Measurements from ENCODE around the gene GNAO1. TPM values are rescaled to one million over a fixed set of nuclear protein-coding genes. Genes with fewer than 3 reads are reported as not detected.

Gene GNAO1
- total and polyA plus RNA-seq, 9 donors, result 0.72 to 5.6 (median 2.7) TPM

DNA sequence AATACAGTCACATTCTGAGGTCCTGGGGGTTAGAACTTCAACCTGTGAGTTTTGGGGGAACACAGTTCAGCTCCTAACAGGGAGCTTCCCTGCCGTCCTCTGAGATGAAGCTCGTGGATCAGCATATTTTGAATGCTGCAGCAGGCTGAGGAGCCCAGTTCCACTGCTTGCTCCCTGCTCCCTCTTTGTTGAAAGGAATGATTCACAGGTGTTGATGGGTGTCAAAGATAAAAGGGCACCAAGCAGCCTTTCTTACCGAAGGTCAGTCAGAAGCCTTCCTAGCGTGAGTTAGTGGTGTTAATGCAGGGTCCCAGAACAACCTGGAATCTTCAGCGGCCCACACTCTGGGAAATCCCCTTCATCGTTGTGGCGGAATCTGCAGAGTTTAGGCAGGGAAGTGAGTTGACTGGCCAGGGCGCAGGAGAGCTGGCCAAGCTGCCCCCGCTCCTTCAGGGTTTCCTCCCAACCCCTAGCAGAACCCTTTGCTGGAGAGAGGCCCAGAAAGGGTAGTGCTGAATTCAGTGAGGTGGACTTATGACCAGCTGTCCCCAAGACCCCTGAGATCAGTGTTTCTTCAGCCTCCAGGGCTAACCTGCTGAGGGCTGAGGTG is 114.8 kb downstream of the GNAO1 start:
- no peaks in the 10 kb centered on the region for H3K27me3 ChIP-seq
- no peak for DNase-seq
- no peaks in the 10 kb centered on the region for H3K9me3 ChIP-seq
- H3K4me1 ChIP-seq (ENCODE audit: insufficient read depth), result no peaks in the 10 kb centered on the region
- 55 to 75% (median 66%) methylated on average over 9 of the region's 9 CpGs for WGBS, 3 donors
- H3K36me3 ChIP-seq, result no peaks in the 10 kb centered on the region
- H3K4me3 ChIP-seq, result no peak overlapping the region
- intact Hi-C loops (cut with DNase I), result no loop called here
- TF ChIP-seq POLR2A (IDR thresholded peaks at IDR 0.05) (no peak), EP300 (IDR thresholded peaks at IDR 0.05) (no peak)
- TF ChIP-seq, protein P1, sequence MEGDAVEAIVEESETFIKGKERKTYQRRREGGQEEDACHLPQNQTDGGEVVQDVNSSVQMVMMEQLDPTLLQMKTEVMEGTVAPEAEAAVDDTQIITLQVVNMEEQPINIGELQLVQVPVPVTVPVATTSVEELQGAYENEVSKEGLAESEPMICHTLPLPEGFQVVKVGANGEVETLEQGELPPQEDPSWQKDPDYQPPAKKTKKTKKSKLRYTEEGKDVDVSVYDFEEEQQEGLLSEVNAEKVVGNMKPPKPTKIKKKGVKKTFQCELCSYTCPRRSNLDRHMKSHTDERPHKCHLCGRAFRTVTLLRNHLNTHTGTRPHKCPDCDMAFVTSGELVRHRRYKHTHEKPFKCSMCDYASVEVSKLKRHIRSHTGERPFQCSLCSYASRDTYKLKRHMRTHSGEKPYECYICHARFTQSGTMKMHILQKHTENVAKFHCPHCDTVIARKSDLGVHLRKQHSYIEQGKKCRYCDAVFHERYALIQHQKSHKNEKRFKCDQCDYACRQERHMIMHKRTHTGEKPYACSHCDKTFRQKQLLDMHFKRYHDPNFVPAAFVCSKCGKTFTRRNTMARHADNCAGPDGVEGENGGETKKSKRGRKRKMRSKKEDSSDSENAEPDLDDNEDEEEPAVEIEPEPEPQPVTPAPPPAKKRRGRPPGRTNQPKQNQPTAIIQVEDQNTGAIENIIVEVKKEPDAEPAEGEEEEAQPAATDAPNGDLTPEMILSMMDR (IDR thresholded peaks at IDR 0.05), result no peak
- H3K27ac ChIP-seq, result no peak overlapping the region

- H3K36me3 ChIP-seq, result no peaks in the 10 kb centered on the region
- TF ChIP-seq POLR2A (IDR thresholded peaks at IDR 0.05) (no peak), EP300 (IDR thresholded peaks at IDR 0.05) (no peak)
- TF ChIP-seq, protein P1 (IDR thresholded peaks at IDR 0.05), result no peak
- intact Hi-C loops (cut with DNase I), result no loop called here
- H3K4me1 ChIP-seq (ENCODE audit: insufficient read depth), result no peaks in the 10 kb centered on the region
- H3K9me3 ChIP-seq, result no peaks in the 10 kb centered on the region
- H3K4me3 ChIP-seq, result no peak overlapping the region
- WGBS, 3 donors, result 71 to 83% (median 75%) methylated on average over 16 of the region's 16 CpGs
- H3K27me3 ChIP-seq, result no peaks in the 10 kb centered on the region
- no peak for DNase-seq
- H3K27ac ChIP-seq, result no peak overlapping the region
Measured at GRCh38 chr16:56306690-56307533, 115.6 kb downstream of the GNAO1 start.

GRCh38 chr16:56307534-56307873 is 116.2 kb downstream of the GNAO1 start:
- Histone ChIP-seq H3K9me3 (no peaks in the 10 kb centered on the region), H3K4me3 (no peak overlapping the region), H3K4me1 (ENCODE audit: insufficient read depth) (no peaks in the 10 kb centered on the region), H3K36me3 (no peaks in the 10 kb centered on the region), H3K27me3 (no peaks in the 10 kb centered on the region), H3K27ac (no peak overlapping the region)
- TF ChIP-seq POLR2A (IDR thresholded peaks at IDR 0.05) (no peak), EP300 (IDR thresholded peaks at IDR 0.05) (no peak)
- TF ChIP-seq, protein P1 (IDR thresholded peaks at IDR 0.05), result no peak
- intact Hi-C loops (cut with DNase I), result no loop called here
- DNase-seq, result no peak
- WGBS, 3 donors, result 95 to 97% (median 96%) methylated on average over 2 of the region's 2 CpGs

DNA sequence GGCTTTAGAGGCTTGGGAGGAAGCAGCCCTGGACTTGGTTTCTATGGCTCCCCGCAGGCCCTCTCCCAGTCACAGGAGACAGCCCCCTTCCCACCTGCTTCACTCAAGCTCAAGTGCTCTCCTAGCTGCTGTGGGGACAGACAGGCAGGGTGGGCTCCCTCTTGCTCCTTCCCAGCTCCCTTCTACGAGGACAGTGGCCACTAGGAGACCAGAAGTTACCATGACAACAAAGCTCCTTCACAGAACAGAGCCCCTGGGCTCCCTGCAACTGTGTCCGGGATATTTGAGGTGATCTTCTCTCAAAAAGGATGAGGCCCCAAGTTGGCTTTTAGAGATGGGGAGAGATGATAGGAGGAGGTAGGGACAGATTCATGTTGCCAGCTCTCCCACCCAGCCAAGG is 117.7 kb downstream of the GNAO1 start:
- Histone ChIP-seq H3K27me3 (no peaks in the 10 kb centered on the region), H3K4me1 (ENCODE audit: insufficient read depth) (no peaks in the 10 kb centered on the region), H3K27ac (no peak overlapping the region), H3K4me3 (no peak overlapping the region), H3K9me3 (no peaks in the 10 kb centered on the region), H3K36me3 (no peaks in the 10 kb centered on the region)
- TF ChIP-seq EP300 (IDR thresholded peaks at IDR 0.05), result no peak
- TF ChIP-seq, protein P1 (IDR thresholded peaks at IDR 0.05), result no peak
- TF ChIP-seq POLR2A (IDR thresholded peaks at IDR 0.05), result no peak
- WGBS, 3 donors, result 84 to 93% (median 91%) methylated on average over 3 of the region's 3 CpGs
- DNase-seq, result no peak
- intact Hi-C loops (cut with DNase I), result no loop called here
